G401 (cell line): ENCODE results near the gene CPSF4. TPM values are rescaled to one million over a fixed set of nuclear protein-coding genes. Genes with fewer than 3 reads are reported as not detected.

ENCODE experiments used
- total RNA-seq: library from RNA; depleted of rRNA; stranded (reverse); fragments of >200 nt; shearing (Covaris generic); gene quantifications from 2 replicates; pipeline ENCODE4 v1.2.3, GENCODE V29; 2014; rRNA removed

The CPSF4 gene
- total RNA-seq, 1 experiment from 2014 or later, result 57.0 TPM

Other genes starting within 250 kb of the CPSF4 start
- not detected in 2 replicates for gene KPNA7, start 230.8 kb upstream of the CPSF4 start, total RNA-seq
- not detected in 2 replicates for gene MYH16, start 166.1 kb upstream of the CPSF4 start, total RNA-seq
- 111 and 121 TPM in 2 replicates for gene ARPC1A, start 113.0 kb upstream of the CPSF4 start, total RNA-seq
- 281 and 284 TPM in 2 replicates for gene ARPC1B, start 64.2 kb upstream of the CPSF4 start, total RNA-seq
- 169 and 215 TPM in 2 replicates for gene PDAP1, start 30.3 kb upstream of the CPSF4 start, total RNA-seq
- 91.6 and 96.3 TPM in 2 replicates for gene BUD31, start 30.0 kb upstream of the CPSF4 start, total RNA-seq
- gene PTCD1, start 145 bp upstream of the CPSF4 start, total RNA-seq, result 10.9 and 28.1 TPM in 2 replicates
- gene ATP5MF, start 27.2 kb downstream of the CPSF4 start, total RNA-seq, result 1,769 and 1,935 TPM in 2 replicates
- gene ZNF789, start 33.9 kb downstream of the CPSF4 start, total RNA-seq, result 7.8 and 8.9 TPM in 2 replicates
- 20.7 and 21.5 TPM in 2 replicates for gene ZNF394, start 61.3 kb downstream of the CPSF4 start, total RNA-seq
- 18.6 and 23.1 TPM in 2 replicates for gene ZKSCAN5, start 65.7 kb downstream of the CPSF4 start, total RNA-seq
- 2.6 and 5.0 TPM in 2 replicates for gene FAM200A, start 113.2 kb downstream of the CPSF4 start, total RNA-seq
- gene ZNF655, start 119.7 kb downstream of the CPSF4 start, total RNA-seq, result 40.9 and 48.6 TPM in 2 replicates
- gene TMEM225B, start 159.3 kb downstream of the CPSF4 start, total RNA-seq, result 0.12 TPM in 1 of 2 replicates, not detected in the other
- gene ZSCAN25, start 178.0 kb downstream of the CPSF4 start, total RNA-seq, result 7.6 and 10.6 TPM in 2 replicates
- not detected in 2 replicates for gene CYP3A5, start 241.1 kb downstream of the CPSF4 start, total RNA-seq